Measurements from ENCODE around the gene GYG2.
"Not testable (repeated sequence)": the region's sequence is repeated elsewhere in the genome, so short reads cannot be mapped to it uniquely, and the experiment has no call there.

GYG2 gene

GRCh38 chrX:2874222-2875135 is 45.7 kb downstream of the GYG2 start:
- DNase-seq = no peak

- no peak for DNase-seq
Measured at GRCh38 chrX:2875136-2875481, 46.4 kb downstream of the GYG2 start.

- no peak for DNase-seq
Measured at GRCh38 chrX:2875798-2876399, 47.2 kb downstream of the GYG2 start.

- DNase-seq = no peak
Measured at GRCh38 chrX:2878563-2878962, 49.8 kb downstream of the GYG2 start.

- no peak for DNase-seq
Measured at GRCh38 chrX:2879670-2880069, 50.9 kb downstream of the GYG2 start.

GRCh38 chrX:2883770-2884169 is 55.0 kb downstream of the GYG2 start:
- no peak for DNase-seq

- no peak for DNase-seq
Measured at GRCh38 chrX:2888309-2888708, 59.6 kb downstream of the GYG2 start.

- no peak for DNase-seq
Measured at GRCh38 chrX:2889045-2889605, 60.4 kb downstream of the GYG2 start.

GRCh38 chrX:2889706-2890490 is 61.2 kb downstream of the GYG2 start:
- DNase-seq = not testable (repeated sequence)

GRCh38 chrX:2890536-2891460 is 62.1 kb downstream of the GYG2 start:
- DNase-seq = not testable (repeated sequence)

- no peak for DNase-seq
Measured at GRCh38 chrX:2892816-2893215, 64.1 kb downstream of the GYG2 start.

GRCh38 chrX:2894885-2895292 is 66.2 kb downstream of the GYG2 start:
- DNase-seq = no peak

GRCh38 chrX:2897311-2897689 is 68.6 kb downstream of the GYG2 start:
- no peak for DNase-seq

- peak; percentile 21 for DNase-seq
Measured at GRCh38 chrX:2897690-2898623, 69.2 kb downstream of the GYG2 start.

GRCh38 chrX:2898846-2899512 is 70.2 kb downstream of the GYG2 start:
- no peak for DNase-seq

GRCh38 chrX:2901367-2902036 is 72.8 kb downstream of the GYG2 start:
- no peak for DNase-seq

GRCh38 chrX:2902841-2903240 is 74.1 kb downstream of the GYG2 start:
- no peak for DNase-seq

GRCh38 chrX:2903366-2903765 is 74.6 kb downstream of the GYG2 start:
- DNase-seq = no peak

- DNase-seq = no peak
Measured at GRCh38 chrX:2907295-2907694, 78.6 kb downstream of the GYG2 start.

- DNase-seq = no peak
Measured at GRCh38 chrX:2908125-2908685, 79.5 kb downstream of the GYG2 start.
